Frontal cortex (tissue), 4 donors: ENCODE results near the gene ARHGEF7. TPM values are rescaled to one million over a fixed set of nuclear protein-coding genes. Genes with fewer than 3 reads are reported as not detected.
A peak's percentile ranks its signal among the peaks of the same experiment; 100 is the strongest.
"Not testable (repeated sequence)": the region's sequence is repeated elsewhere in the genome, so short reads cannot be mapped to it uniquely, and the experiment has no call there.

Experiments
- DNase-seq, 2 donors: peaks; one replicate each; pipeline ENCODE4 v3.0.0; 2012; ENCODE audit warnings: low spot score in 2 of 2
- FAIRE-seq: peaks from 2 replicates; lab custom pipeline; 2012; peaks lifted over from hg19 to GRCh38; lab: Jason Lieb, UNC
- total RNA-seq: library from RNA; depleted of rRNA; stranded (reverse); fragments of >200 nt; gene quantifications from one replicate; pipeline ENCODE4 v1.2.3, GENCODE V29; 2014
- donor health status: control.
- donor health status: control.
- donor health status: control.

ARHGEF7 gene
- total RNA-seq, 1 donor from 2014 or later: 137 TPM

DNA sequence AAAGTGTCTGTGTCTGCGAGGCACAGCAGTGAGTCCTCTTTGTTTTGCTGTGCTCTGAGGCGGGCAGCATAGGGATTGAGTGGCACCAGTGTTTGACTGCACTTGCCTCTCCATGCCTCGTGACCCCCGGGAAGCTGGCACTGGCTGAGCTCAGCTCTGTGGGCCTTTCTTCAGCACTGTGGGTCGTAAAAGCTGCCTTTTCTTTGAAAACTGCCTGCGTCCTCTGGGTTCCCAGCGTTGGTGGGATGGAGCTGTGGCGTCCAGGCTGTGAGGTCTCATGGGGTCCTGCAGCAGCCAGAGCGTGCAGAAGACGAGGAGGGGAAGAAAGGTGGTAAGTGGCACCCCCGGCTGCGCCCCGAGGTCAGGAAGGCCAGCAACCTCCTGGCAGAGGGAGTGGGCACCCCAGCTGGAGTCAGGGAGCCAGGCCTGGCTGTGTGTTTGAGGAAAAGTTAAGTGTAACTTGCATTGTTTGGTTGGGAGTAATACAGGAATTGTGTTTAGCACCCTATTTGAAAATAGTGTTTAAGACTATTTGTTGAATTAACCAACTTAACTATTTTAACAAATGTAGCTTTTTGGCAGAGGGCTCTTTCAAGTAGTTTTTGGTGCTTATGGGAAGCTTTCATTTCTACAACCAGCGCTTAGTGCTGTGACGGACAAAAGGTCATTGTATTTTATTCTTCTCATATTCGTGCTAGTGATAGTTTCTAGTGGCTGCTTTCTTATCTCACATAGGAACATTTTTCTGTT, 126.1 kb downstream of the ARHGEF7 start:
- FAIRE-seq (no peak), DNase-seq (peak; percentile 52 to 69)

DNA sequence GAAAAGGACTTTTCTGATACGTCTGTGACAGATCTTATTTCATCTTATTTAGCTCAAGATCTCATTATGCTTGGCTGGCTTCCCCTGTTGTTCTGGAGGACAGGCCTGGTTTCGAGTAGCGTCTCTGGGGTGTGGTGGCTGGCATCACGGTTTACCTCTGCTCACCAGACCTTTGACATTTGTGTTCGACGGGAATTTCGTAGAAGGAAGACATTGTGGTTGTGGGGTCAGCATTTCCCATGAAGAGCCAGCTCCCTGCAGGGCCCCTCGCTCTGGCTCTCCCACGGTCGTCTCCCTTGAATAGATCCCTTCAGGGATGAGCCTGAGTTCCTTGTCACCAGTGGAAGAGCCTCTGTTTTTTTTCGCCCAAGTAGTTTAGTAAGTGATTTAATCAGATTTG, 126.8 kb downstream of the ARHGEF7 start:
- DNase-seq (no peak), FAIRE-seq (no peak)

DNA sequence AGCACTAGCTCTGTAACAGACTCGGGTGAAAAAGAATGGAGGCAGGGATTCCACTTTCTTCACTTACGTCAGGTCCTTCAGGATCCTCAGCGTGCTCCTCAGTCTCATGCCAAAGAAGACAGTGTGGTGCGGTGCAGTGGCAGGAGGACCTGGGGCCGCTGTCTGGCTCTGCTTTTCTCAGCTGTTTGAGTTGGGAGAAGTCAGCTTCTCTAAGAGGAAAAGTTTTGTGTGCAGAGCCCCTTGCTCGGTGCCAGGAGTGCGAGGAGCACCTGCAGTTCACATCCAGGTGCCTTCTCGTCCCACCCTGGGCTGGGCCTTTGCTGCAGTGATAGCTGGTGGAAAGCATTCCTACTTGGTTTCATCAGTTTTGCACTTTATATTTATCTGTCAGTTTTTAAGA, 127.5 kb downstream of the ARHGEF7 start:
- FAIRE-seq: no peak

DNA sequence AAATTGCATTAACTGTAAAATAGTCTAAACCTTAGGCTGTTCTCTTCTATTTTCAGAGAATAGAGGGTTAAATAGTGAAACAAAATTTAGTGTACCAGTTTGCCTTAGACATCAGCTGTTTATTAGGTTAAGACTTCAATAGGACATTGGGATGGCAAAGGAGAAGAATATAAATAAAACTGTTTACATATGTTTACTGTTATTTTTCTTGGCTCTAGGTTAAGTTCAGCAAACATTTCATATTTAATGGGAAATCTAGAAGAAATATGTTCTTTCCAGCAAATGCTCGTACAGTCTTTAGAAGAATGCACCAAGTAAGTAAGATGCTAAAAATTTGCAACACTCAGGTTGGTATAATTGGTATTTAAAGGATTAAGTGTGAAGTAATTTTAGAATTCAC, 128.9 kb downstream of the ARHGEF7 start:
- FAIRE-seq (no peak), DNase-seq (no peak)

More for the DNA sequence above, 127.5 kb downstream of the ARHGEF7 start:
- no peak for DNase-seq

DNA sequence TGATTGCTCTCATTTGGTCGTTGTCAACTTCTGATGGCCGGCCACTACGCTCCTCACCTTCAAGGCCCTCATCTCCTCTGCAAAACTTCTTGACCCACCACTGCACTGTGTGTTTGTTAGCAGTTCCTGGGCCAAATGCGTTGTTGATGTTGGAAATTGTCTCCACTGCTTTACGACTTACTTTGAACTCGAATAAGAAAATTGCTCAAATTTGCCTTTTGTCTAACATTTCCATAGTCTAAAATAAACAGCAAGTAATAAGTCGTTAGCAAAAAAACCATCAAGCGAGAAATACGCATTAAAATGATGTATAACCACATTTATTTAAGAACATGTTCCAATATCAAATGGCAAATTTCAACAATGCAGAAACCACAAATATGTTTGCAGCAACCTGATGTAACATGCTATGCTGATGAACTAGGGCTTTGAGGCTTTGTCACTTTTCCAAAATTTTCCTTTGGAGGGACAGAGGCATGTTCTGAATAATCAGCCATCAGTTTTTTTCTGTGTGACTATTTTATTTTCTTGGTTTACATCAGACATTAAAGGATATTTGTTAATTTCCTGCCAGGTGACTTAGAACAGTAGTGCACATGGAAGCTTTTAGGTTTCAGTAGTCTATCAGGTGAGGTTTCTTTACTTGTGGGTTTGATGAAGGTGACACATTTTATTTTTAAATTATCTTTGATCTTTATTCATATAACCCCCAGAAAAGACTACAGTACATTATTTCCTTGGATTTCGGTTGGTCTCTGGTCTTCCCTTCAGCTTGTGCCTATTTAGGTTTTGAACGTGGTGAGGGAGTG, 130.7 kb downstream of the ARHGEF7 start:
- no peak for FAIRE-seq

DNA sequence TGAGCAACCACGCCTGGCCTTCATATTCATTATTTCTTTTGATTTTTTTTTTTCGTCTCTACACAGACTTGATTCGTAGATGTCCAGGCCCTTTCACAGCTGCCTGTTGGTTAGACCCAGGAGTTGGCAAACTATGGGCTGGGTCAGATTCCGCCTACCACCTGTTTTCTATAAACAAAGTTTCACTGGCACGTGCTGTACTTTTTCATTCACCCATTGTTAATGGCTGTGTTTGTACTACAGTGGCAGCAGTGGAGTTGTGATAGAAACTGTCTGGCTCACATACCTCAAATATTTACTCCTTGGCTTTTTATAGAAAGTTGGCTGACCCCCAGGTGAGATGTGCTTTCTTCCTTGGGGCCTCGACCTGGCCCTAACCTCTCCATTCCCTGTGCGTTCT, 132.4 kb downstream of the ARHGEF7 start:
- FAIRE-seq: no peak
- DNase-seq: no peak

More for the DNA sequence above, 130.7 kb downstream of the ARHGEF7 start:
- no peak for DNase-seq

DNA sequence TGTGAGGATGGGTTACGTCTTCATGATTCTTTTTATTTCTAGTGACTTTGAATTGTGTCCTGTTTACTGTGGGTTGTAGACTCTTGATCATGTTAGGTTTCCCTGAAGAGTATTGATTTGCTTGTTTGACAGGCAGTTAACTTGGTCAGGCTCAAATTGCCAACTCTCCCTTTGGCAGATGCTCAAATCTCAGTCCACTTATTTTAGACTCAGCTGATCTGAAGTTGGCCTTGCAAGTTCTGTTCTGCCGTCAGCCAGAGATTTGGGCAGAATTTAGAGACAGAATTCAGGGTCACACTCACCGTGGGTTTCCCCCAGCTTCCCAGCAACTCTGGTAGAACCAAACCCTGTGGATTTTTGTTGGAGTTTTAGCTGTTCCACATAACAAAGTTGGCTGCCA, 133.7 kb downstream of the ARHGEF7 start:
- DNase-seq (no peak), FAIRE-seq (no peak)

DNA sequence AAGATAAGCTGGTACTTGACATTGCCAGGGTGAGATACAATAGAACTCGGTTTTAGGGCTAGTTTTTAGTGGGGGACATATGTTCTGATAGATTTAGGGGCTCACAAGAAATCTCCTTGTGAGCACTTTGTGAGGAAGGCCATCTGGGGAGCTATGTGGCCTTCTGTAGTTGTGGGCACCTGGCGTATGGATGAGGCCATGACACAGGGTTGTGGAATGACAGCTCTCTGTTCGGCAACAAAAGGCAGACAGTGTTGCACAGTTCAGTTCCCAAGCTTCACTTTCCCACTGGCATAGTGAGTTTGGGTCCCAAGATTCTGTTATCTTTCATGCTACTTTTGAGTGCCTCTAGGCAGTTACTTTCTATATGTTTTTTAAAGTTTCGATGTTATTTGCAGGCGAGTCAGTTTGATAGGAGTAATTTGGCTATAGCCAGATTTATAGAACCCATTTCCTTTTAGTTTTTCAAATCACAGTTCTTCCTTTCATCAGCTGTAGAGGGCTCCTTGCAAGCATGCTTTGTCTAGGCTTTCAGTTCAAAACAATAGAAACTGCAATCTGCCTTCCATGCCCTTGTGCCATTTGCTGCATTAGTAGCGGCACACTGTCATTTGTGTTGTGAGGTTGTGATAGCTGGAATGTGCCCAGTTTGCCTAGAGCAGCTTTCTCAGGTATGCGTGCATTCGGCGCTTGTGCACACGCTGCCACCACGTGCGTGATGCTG, 134.7 kb downstream of the ARHGEF7 start:
- FAIRE-seq (no peak), DNase-seq (no peak)

DNA sequence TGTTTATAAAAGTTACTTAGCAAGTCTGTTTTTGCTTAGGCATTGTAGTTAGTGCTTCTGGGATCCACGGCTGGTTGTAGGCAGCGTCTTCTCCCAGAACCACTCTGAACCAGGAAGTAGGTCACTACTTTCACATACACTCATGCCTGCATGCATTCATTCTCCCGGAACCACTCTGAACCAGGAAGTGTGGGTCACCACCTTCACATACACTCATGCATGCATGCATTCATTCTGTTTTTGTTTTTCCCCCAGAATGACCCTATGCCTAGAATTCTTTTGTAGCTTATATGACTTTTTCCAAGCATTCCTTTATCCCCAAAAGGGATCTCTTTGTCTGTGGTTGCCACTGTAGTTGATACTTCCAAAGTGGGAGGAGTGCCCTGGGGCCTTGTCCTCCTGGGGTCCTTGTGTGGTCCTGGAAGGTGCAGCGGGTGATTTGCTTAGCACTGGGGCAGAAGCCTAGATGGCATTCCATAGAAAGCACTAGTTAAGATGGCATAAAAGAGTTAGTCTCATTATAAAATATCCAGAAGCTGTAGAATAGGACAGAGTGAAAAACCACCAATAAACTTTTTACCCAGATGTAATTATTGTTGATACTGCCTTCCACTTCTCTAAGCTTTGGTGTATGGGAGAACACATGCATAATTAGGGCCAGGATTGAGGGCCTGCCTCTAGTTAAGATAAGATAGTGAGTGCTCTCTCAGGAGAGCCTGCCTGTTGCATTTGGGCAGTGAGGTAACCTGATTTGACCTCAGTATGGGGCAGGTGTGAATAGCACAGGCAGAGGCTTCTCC, 136.7 kb downstream of the ARHGEF7 start:
- FAIRE-seq (no peak), DNase-seq (no peak)

DNA sequence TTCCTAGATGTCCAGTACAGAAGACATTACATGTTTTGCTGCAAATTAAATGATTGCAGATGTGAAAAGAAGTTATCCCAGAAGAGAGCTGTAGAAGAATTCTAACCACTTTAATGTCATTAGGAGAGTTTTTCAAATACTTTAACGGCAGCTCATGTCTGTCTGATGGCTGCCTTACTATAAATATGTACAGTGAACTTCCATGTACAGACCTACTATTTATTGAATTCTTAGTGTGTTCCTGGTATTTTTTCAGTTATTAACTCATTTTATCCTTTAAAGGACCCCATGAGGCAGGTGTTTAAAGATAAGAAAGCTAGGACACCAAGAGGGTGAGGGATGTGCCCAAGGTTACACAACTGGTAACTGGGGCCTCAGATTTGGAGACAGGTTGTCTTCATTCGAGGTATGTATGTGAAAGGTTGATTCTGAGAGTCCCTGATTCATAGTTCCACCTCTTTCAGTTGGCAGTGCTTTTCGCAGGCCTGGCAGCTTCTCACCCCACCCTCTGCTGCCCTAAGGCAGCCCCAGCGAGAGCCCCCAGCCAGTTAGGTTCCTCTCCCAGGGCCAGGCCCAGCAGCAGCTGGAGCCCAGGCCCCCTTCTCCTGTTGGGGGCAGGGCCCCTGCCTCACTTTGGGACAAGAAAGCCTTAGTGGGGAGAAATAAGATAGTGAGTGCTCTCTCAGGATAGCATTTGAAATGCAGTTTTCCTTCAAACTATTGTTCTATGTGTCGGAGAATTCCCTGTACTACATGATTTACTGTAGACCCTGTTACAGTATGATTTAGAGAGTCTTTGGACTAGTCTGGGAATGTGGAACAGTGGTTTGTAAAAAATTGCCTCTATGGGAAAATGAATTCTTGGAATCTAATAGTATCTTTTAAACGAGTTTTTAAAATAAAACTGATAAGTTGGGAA, 137.6 kb downstream of the ARHGEF7 start:
- FAIRE-seq: no peak
- no peak for DNase-seq

DNA sequence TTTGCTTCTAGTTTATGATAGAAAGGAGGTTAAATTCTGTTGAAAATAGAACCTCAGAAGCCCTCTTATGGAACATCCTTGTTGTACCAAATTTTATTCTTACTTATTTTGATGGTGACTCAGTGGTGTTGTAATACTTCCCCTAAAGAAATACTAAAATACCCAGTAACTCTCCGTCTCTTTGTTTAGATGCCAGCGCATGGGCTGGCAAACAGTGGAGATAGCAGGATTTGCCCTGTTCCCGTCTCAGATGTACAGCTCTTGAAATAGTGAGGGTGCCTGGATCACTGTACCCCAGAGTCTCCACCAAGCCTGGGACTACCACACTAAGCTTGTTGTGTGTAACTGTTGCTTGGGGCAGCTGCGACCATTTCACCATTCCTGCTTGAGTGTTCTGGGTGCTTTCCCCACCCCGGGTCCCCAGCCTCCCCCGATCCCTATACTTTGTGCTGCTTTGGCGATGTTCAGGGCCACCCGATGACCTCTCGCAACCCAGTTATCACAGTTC, 138.3 kb downstream of the ARHGEF7 start:
- no peak for DNase-seq
- FAIRE-seq: no peak

DNA sequence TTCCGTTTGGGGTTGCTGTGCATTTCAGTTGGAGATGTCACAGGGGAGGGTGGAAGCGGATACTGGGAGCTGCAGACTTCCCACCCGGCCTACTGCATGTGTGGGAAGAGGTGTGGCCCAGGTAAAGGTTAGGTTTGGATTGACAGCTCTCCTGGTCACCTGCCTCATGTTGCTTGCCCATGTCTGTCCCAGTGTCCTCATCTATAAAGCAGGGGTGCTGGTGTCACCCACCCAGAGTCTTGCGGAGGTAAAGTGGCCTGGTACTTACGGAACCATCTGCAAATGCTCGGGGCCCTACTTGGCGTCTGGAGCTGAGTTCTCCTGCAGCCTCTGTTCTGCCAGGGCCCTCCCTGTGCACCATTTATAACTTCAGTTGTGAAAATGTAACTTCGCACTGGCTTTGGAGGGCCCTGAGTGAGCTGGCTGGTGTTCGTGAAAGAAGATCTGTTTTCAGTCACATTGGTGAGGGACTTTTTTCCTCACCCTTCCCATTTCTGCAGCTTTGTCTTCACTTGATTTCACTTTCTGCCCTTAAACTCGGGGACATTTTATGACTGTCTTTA, 140.2 kb downstream of the ARHGEF7 start:
- FAIRE-seq: no peak
- DNase-seq: no peak

DNA sequence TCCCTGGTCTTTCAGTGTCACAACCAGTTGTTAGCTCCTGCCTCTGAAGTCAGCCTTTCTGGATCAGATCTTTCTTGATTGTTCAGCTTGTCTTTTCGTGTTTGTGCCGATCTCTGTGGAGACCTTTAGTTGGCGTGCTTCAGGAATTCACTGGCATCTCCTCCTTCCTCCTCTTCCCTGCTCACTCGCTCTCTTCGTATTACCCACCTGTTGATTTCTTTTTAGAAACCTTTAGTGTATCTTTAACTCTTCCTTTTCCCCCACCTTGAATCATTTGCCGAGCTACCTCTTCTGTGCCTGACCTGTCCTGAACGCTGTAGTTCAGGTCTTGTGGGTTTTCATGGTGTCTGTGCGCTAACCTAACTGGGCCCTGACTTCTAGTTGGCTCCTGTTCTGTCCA, 141.3 kb downstream of the ARHGEF7 start:
- no peak for FAIRE-seq

DNA sequence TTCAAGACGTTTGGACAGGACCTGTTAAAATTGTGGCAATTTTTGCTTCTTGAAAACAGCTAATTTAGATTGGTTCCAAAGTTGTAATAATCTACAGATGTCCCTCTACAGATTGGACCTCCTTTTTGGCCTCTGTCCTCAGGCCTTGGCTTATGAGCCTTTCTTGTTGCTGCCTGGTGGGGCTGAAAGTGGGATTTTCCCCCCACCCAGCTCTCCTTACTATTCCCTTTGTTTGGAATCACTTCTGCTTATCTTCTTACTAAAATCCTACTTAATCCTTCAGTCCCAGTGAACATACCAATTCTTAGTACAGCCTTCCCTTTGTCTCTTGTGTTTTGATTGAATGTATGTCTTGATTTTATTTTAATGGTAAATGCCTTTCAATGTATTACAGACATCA, 141.8 kb downstream of the ARHGEF7 start:
- DNase-seq: no peak
- FAIRE-seq: no peak

More for the DNA sequence above, 141.3 kb downstream of the ARHGEF7 start:
- DNase-seq: no peak

DNA sequence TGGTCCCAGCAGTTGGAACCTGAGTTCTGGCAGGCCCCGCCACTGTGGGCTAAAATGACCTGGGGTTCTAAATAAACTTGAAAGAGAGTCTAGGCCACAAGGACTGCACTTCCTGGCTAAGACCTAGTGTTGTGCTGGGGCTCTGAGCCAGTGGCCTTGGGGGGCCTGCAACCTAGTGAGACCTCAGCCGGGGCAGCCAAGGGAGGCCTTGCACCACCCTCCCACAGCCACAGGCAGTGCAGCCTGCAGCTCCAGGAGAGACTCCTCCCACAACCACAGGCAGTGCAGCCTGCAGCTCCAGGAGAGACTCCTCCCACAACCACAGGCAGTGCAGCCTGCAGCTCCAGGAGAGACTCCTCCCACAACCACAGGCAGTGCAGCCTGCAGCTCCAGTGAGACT, 142.8 kb downstream of the ARHGEF7 start:
- FAIRE-seq, DNase-seq: not testable (repeated sequence)

DNA sequence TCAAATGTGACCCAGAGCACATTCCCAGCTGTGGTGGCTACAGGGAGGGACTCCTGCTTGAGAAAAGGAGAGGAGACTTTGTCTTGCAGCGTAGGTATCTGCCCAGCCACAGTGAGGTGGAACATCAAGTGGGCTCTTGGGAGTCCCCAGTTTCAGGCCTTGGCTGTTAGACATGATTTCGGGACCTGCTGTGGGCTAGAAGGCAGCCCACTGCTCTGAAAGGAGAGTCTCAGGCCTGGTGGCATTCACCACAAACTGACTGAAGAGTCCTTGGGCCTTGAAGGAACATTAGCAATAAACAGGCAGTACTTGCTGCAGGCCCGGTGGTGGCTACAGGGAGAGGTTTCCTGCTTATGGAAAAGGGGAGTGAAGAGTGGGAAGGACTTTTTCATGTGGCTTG, 143.5 kb downstream of the ARHGEF7 start:
- no peak for DNase-seq

DNA sequence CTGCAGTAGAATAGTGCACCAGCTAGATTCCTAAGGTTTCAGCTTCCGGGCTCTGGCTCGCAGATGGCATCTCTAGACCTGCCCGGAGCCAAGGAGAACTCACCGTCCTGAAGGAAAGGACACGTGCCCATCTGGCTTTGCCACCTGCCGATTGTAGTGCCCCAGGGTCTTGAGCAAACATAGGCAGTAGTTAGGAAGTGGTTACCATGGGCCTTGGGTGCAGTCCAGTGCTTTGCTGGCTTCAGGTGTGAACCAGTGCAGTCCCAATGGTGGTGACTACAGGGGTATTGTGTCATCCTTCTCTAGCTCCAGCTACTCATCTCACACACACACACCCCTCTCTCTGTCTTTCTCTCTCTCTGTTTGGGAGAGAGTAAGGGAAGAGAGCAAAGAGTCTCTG, 143.9 kb downstream of the ARHGEF7 start:
- no peak for FAIRE-seq
- no peak for DNase-seq

More for the DNA sequence above, 143.5 kb downstream of the ARHGEF7 start:
- no peak for FAIRE-seq

DNA sequence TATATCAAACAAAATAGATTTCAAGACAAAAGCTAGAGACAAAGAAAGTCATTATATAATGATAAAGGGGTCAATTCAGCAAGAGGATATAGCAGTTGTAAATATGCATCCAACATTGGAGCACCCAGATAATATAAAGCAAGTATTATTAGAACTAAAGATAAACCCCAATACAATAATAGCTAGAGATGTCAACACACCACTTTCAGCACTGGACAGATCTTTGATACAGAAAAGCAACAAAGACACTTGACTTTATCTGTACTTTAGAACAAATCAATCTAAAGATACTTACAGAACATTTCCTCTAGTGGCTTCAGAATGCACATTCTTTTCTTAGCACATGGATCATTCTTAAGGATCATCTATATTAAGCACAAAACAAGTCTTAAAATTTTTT, 146.2 kb downstream of the ARHGEF7 start:
- DNase-seq: no peak
- FAIRE-seq: no peak
